ENCODE data around the gene BBS5.

DNA sequence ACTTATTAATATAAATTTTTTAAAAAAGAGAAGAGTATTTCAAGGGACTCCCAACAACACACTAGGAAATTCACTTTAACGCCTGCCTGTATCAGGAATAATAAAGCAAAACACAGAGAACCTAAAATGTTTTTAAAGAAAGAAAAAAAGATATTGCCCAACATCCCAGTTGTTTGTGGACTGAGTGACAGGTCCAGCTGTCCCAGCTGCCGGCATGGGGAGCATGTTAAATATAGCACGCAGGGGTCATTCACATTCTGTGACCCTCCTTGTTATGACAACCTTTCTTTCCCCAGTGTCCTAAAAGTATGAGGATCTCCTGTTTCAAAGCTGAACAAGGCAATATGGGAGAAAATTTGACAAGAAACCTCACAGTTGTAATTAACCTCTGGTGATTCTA lies 34.6 kb downstream of the BBS5 start:
- TF ChIP-seq, protein P1, sequence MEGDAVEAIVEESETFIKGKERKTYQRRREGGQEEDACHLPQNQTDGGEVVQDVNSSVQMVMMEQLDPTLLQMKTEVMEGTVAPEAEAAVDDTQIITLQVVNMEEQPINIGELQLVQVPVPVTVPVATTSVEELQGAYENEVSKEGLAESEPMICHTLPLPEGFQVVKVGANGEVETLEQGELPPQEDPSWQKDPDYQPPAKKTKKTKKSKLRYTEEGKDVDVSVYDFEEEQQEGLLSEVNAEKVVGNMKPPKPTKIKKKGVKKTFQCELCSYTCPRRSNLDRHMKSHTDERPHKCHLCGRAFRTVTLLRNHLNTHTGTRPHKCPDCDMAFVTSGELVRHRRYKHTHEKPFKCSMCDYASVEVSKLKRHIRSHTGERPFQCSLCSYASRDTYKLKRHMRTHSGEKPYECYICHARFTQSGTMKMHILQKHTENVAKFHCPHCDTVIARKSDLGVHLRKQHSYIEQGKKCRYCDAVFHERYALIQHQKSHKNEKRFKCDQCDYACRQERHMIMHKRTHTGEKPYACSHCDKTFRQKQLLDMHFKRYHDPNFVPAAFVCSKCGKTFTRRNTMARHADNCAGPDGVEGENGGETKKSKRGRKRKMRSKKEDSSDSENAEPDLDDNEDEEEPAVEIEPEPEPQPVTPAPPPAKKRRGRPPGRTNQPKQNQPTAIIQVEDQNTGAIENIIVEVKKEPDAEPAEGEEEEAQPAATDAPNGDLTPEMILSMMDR (IDR thresholded peaks at IDR 0.05; ENCODE audit: poor library complexity) = no peak
- TF ChIP-seq EZH2 (IDR thresholded peaks at IDR 0.05; ENCODE audit: borderline replicate concordance) = no peak

Measured in hepatocyte (in vitro differentiated cells).